Measurements from ENCODE around the gene BTF3L4.
"Not testable (repeated sequence)": the region's sequence is repeated elsewhere in the genome, so short reads cannot be mapped to it uniquely, and the experiment has no call there.

Gene BTF3L4

GRCh38 chr1:52055066-52055865 is 829 bp upstream of the BTF3L4 start, which contains the start of gene TXNDC12:
TSS of gene TXNDC12 (minus strand) at chr1:52055191. CDS start at chr1:52055096, 95 bp downstream.
- DNase-seq (ENCODE audit: low read depth) = peak; percentile 89

GRCh38 chr1:52055866-52056162 is 281 bp upstream of the BTF3L4 start:
- DNase-seq (ENCODE audit: low read depth) = no peak

GRCh38 chr1:52056937-52057231 is 789 bp downstream of the BTF3L4 start:
- peak; percentile 70 for DNase-seq (ENCODE audit: low read depth)

GRCh38 chr1:52057255-52057654 is 1.2 kb downstream of the BTF3L4 start:
- peak; percentile 11 for DNase-seq (ENCODE audit: low read depth)

GRCh38 chr1:52057876-52058415 is 1.9 kb downstream of the BTF3L4 start:
- no peak for DNase-seq (ENCODE audit: low read depth)

- DNase-seq (ENCODE audit: low read depth) = peak; percentile 49
Observed at GRCh38 chr1:52059321-52059720, 3.2 kb downstream of the BTF3L4 start.

- DNase-seq (ENCODE audit: low read depth) = no peak
Observed at GRCh38 chr1:52059888-52060287, 3.8 kb downstream of the BTF3L4 start.

GRCh38 chr1:52060822-52061221 is 4.7 kb downstream of the BTF3L4 start:
- DNase-seq (ENCODE audit: low read depth) = no peak

- DNase-seq (ENCODE audit: low read depth) = no peak
Observed at GRCh38 chr1:52063192-52063591, 7.1 kb downstream of the BTF3L4 start.

- no peak for DNase-seq (ENCODE audit: low read depth)
Observed at GRCh38 chr1:52070704-52071103, 14.6 kb downstream of the BTF3L4 start.

- DNase-seq (ENCODE audit: low read depth) = peak; percentile 20
Observed at GRCh38 chr1:52072291-52072690, 16.2 kb downstream of the BTF3L4 start.

- DNase-seq (ENCODE audit: low read depth) = not testable (repeated sequence)
Observed at GRCh38 chr1:52077277-52077676, 21.2 kb downstream of the BTF3L4 start.

GRCh38 chr1:52080014-52080415 is 23.9 kb downstream of the BTF3L4 start:
- DNase-seq (ENCODE audit: low read depth) = no peak

GRCh38 chr1:52087892-52088291 is 31.8 kb downstream of the BTF3L4 start:
- not testable (repeated sequence) for DNase-seq (ENCODE audit: low read depth)

GRCh38 chr1:52094300-52094699 is 38.2 kb downstream of the BTF3L4 start:
- DNase-seq (ENCODE audit: low read depth) = not testable (repeated sequence)

GRCh38 chr1:52096216-52096615 is 40.1 kb downstream of the BTF3L4 start:
- no peak for DNase-seq (ENCODE audit: low read depth)

GRCh38 chr1:52098139-52098871 is 42.2 kb downstream of the BTF3L4 start:
- no peak for DNase-seq (ENCODE audit: low read depth)

- DNase-seq (ENCODE audit: low read depth) = peak; percentile 41
Observed at GRCh38 chr1:52102336-52103013, 46.4 kb downstream of the BTF3L4 start.

- DNase-seq (ENCODE audit: low read depth) = no peak
Observed at GRCh38 chr1:52111492-52111891, 55.4 kb downstream of the BTF3L4 start.

- no peak for DNase-seq (ENCODE audit: low read depth)
Observed at GRCh38 chr1:52112489-52112888, 56.4 kb downstream of the BTF3L4 start.

- no peak for DNase-seq (ENCODE audit: low read depth)
Observed at GRCh38 chr1:52119301-52120079, 63.4 kb downstream of the BTF3L4 start.

GRCh38 chr1:52122384-52122783 is 66.3 kb downstream of the BTF3L4 start:
- DNase-seq (ENCODE audit: low read depth) = no peak
